ENCODE data around the gene TSGA10IP. TPM values are rescaled to one million over a fixed set of nuclear protein-coding genes. Genes with fewer than 3 reads are reported as not detected.

Gene TSGA10IP
- total and polyA plus RNA-seq, 2 donors: 0.09 TPM; not detected in 1

- no peak for DNase-seq (ENCODE audit: extremely low spot score)
- Histone ChIP-seq H3K36me3 (ENCODE audit: insufficient read depth) (peaks cover 7% of the 10 kb centered on the region), H3K27ac (ENCODE audit: low read depth) (no peak overlapping the region), H3K4me3 (ENCODE audit: low read depth, low read length) (peak overlapping the region; percentile 97), H3K4me1 (ENCODE audit: insufficient read depth) (peaks cover 2% of the 10 kb centered on the region)
- 4% methylated on average over 13 of the region's 13 CpGs for WGBS
These were observed 16.9 kb downstream of the TSGA10IP start for GRCh38 chr11:65962141-65962564.

GRCh38 chr11:65964906-65965305, 19.6 kb downstream of the TSGA10IP start:
- H3K27ac ChIP-seq (ENCODE audit: low read depth): no peak overlapping the region
- WGBS: 75% methylated on average over 10 of the region's 10 CpGs
- peaks cover 2% of the 10 kb centered on the region for H3K4me1 ChIP-seq (ENCODE audit: insufficient read depth)
- H3K4me3 ChIP-seq (ENCODE audit: low read depth, low read length): no peak overlapping the region
- DNase-seq (ENCODE audit: extremely low spot score): no peak
- H3K36me3 ChIP-seq (ENCODE audit: insufficient read depth): peaks cover 9% of the 10 kb centered on the region

- H3K4me1 ChIP-seq (ENCODE audit: insufficient read depth): peaks cover 2% of the 10 kb centered on the region
- H3K27ac ChIP-seq (ENCODE audit: low read depth): no peak overlapping the region
- peaks cover 9% of the 10 kb centered on the region for H3K36me3 ChIP-seq (ENCODE audit: insufficient read depth)
- no peak overlapping the region for H3K4me3 ChIP-seq (ENCODE audit: low read depth, low read length)
- WGBS: 93% methylated on average over 36 of the region's 36 CpGs
- DNase-seq (ENCODE audit: extremely low spot score): no peak
These were observed 20.9 kb downstream of the TSGA10IP start for GRCh38 chr11:65965986-65966762.

GRCh38 chr11:65967329-65967934, 22.2 kb downstream of the TSGA10IP start:
- H3K36me3 ChIP-seq (ENCODE audit: insufficient read depth): peaks cover 9% of the 10 kb centered on the region

GRCh38 chr11:65968600-65969482, 23.6 kb downstream of the TSGA10IP start:
- no peak overlapping the region for H3K4me3 ChIP-seq (ENCODE audit: low read depth, low read length)
- DNase-seq (ENCODE audit: extremely low spot score): no peak
- no peak overlapping the region for H3K27ac ChIP-seq (ENCODE audit: low read depth)
- H3K4me1 ChIP-seq (ENCODE audit: insufficient read depth): no peaks in the 10 kb centered on the region
- 85% methylated on average over 15 of the region's 15 CpGs for WGBS
- peaks cover 9% of the 10 kb centered on the region for H3K36me3 ChIP-seq (ENCODE audit: insufficient read depth)

More at GRCh38 chr11:65967329-65967934, 22.2 kb downstream of the TSGA10IP start:
- no peak for DNase-seq (ENCODE audit: extremely low spot score)
- peaks cover 2% of the 10 kb centered on the region for H3K4me1 ChIP-seq (ENCODE audit: insufficient read depth)
- H3K27ac ChIP-seq (ENCODE audit: low read depth): no peak overlapping the region
- H3K4me3 ChIP-seq (ENCODE audit: low read depth, low read length): no peak overlapping the region
- WGBS: 92% methylated on average over 30 of the region's 30 CpGs

- H3K36me3 ChIP-seq (ENCODE audit: insufficient read depth): peaks cover 2% of the 10 kb centered on the region
- 95% methylated on average over 8 of the region's 8 CpGs for WGBS
These were observed 26.8 kb downstream of the TSGA10IP start for GRCh38 chr11:65972116-65972515.

GRCh38 chr11:65973439-65974110, 28.3 kb downstream of the TSGA10IP start:
- no peaks in the 10 kb centered on the region for H3K4me1 ChIP-seq (ENCODE audit: insufficient read depth)
- DNase-seq (ENCODE audit: extremely low spot score): no peak
- 97% methylated on average over 13 of the region's 13 CpGs for whole genome bisulfite sequencing
- no peak overlapping the region for H3K27ac ChIP-seq (ENCODE audit: low read depth)
- no peak overlapping the region for H3K4me3 ChIP-seq (ENCODE audit: low read depth, low read length)
- peaks cover 3% of the 10 kb centered on the region for H3K36me3 ChIP-seq (ENCODE audit: insufficient read depth)

More at GRCh38 chr11:65972116-65972515, 26.8 kb downstream of the TSGA10IP start:
- DNase-seq (ENCODE audit: extremely low spot score): no peak
- no peak overlapping the region for H3K27ac ChIP-seq (ENCODE audit: low read depth)
- no peak overlapping the region for H3K4me3 ChIP-seq (ENCODE audit: low read depth, low read length)
- no peaks in the 10 kb centered on the region for H3K4me1 ChIP-seq (ENCODE audit: insufficient read depth)

GRCh38 chr11:65975771-65976170, 30.5 kb downstream of the TSGA10IP start:
- no peak for DNase-seq (ENCODE audit: extremely low spot score)
- no peaks in the 10 kb centered on the region for H3K4me1 ChIP-seq (ENCODE audit: insufficient read depth)
- no peak overlapping the region for H3K4me3 ChIP-seq (ENCODE audit: low read depth, low read length)
- no peak overlapping the region for H3K27ac ChIP-seq (ENCODE audit: low read depth)
- peaks cover 5% of the 10 kb centered on the region for H3K36me3 ChIP-seq (ENCODE audit: insufficient read depth)
- WGBS: 90% methylated on average over 9 of the region's 9 CpGs

GRCh38 chr11:65976216-65977176, 31.2 kb downstream of the TSGA10IP start:
- peaks cover 5% of the 10 kb centered on the region for H3K36me3 ChIP-seq (ENCODE audit: insufficient read depth)
- DNase-seq (ENCODE audit: extremely low spot score): no peak

GRCh38 chr11:65977621-65978390, 32.5 kb downstream of the TSGA10IP start:
- WGBS: 91% methylated on average over 28 of the region's 29 CpGs
- Histone ChIP-seq H3K4me1 (ENCODE audit: insufficient read depth) (no peaks in the 10 kb centered on the region), H3K36me3 (ENCODE audit: insufficient read depth) (peaks cover 5% of the 10 kb centered on the region), H3K4me3 (ENCODE audit: low read depth, low read length) (no peak overlapping the region), H3K27ac (ENCODE audit: low read depth) (no peak overlapping the region)
- no peak for DNase-seq (ENCODE audit: extremely low spot score)

More at GRCh38 chr11:65976216-65977176, 31.2 kb downstream of the TSGA10IP start:
- WGBS: 85% methylated on average over 43 of the region's 43 CpGs
- Histone ChIP-seq H3K4me1 (ENCODE audit: insufficient read depth) (no peaks in the 10 kb centered on the region), H3K4me3 (ENCODE audit: low read depth, low read length) (no peak overlapping the region), H3K27ac (ENCODE audit: low read depth) (no peak overlapping the region)

- 92% methylated on average over 34 of the region's 34 CpGs for WGBS
- Histone ChIP-seq H3K36me3 (ENCODE audit: insufficient read depth) (peaks cover 5% of the 10 kb centered on the region), H3K27ac (ENCODE audit: low read depth) (no peak overlapping the region), H3K4me1 (ENCODE audit: insufficient read depth) (no peaks in the 10 kb centered on the region), H3K4me3 (ENCODE audit: low read depth, low read length) (no peak overlapping the region)
- DNase-seq (ENCODE audit: extremely low spot score): no peak
These were observed 33.3 kb downstream of the TSGA10IP start for GRCh38 chr11:65978391-65979238.
